GM12892 (cell line): ENCODE data around the gene ADAMTSL3.

ENCODE experiments used
- POLR2A ChIP-seq: IDR thresholded peaks from 2 replicates; pipeline ENCODE4 v1.6.1; 2011; ENCODE audit warnings: low read depth, low read length, control low read depth
- POLR2AphosphoS5 ChIP-seq: IDR thresholded peaks from 2 replicates; pipeline ENCODE4 v1.6.1; 2011; ENCODE audit warnings: low read depth, low read length, control low read depth

GRCh38 chr15:83854321-83854720, 200.4 kb downstream of the ADAMTSL3 start:
- no peak for TF ChIP-seq POLR2A
- no peak for TF ChIP-seq POLR2AphosphoS5
